Diencephalon (tissue), 1 donor: ENCODE measurements around the gene BMP3. TPM values are rescaled to one million over a fixed set of nuclear protein-coding genes. Genes with fewer than 3 reads are reported as not detected.

Source experiments
- total RNA-seq: library from RNA; depleted of rRNA; stranded (reverse); fragments of >200 nt; gene quantifications from one replicate; pipeline ENCODE4 v1.2.3, GENCODE V29; 2014

The BMP3 gene, protein sequence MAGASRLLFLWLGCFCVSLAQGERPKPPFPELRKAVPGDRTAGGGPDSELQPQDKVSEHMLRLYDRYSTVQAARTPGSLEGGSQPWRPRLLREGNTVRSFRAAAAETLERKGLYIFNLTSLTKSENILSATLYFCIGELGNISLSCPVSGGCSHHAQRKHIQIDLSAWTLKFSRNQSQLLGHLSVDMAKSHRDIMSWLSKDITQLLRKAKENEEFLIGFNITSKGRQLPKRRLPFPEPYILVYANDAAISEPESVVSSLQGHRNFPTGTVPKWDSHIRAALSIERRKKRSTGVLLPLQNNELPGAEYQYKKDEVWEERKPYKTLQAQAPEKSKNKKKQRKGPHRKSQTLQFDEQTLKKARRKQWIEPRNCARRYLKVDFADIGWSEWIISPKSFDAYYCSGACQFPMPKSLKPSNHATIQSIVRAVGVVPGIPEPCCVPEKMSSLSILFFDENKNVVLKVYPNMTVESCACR
- total RNA-seq, result 7.6 TPM

DNA sequence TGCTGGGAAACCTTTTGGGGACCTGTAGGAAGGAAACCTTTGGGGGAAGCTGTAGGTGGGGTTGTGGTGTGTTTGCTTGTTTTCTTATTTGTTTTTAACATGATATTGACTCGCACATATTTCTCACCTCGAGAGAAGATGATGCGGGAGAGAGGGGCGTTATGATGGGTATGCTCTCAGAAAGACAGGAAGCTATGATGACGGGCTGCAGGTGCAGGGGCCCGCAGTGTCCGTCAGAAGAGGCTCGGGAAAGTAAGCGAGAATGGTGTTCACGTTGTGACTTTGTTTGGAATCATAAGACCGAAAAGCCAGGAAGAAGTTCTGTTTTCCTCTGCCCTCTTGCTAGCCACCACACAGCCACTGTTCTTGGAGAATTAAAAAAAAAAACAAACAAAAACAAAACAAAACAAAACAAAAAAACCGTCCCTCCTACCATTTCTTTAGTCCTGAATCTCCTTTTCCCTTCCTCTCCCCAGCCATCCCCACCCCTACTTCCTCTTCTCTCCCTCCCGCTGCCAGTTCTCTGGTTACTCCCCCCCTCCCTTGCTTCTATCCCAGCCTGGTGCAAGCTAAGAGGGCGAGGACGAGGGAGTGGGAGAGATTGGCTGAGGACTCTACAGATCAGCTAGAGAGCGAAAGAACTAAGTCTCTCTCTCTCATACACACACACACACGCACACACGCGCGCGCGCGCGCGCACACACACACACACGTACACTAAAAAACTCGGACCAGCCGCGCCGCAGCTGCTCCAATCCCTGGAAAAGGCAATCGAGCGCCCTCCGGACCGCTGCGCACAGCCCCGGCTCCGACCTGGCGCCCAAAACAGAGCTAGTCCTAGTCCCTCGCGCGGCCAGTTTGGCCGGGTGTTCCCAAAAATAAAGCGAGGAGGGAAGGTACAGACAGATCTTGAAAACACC, at the start of gene BMP3:
BMP3 (plus strand) TSS at position 648 of the 920 bp plus-strand sequence. CDS start 577 bp downstream, outside the sequence.

Other genes starting within 250 kb of the BMP3 start
- 7.6 TPM for gene PRKG2, start 184.5 kb downstream of the BMP3 start, total RNA-seq